ENCODE measurements around the gene ARMH3.

The ARMH3 gene

DNA sequence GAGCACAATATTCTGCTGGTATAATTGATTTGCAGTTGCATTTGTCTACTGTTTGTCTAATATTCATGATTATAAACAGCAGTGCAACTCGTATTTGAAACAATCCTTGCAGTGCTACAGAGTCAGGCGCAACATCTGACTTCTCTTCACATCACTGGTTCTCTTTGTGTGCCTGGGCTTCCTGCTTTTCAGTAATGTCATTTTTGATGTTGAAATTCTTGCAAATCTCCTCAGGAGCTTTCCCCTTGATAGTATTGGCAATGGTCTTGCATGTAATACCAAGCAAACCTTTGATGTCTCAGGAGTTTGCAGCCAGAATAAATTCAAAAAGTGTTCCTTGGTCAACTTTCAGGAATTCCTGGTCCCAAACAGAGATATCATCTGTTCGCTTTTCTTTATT lies 29.4 kb upstream of the ARMH3 start:
- TF ChIP-seq, protein P1, sequence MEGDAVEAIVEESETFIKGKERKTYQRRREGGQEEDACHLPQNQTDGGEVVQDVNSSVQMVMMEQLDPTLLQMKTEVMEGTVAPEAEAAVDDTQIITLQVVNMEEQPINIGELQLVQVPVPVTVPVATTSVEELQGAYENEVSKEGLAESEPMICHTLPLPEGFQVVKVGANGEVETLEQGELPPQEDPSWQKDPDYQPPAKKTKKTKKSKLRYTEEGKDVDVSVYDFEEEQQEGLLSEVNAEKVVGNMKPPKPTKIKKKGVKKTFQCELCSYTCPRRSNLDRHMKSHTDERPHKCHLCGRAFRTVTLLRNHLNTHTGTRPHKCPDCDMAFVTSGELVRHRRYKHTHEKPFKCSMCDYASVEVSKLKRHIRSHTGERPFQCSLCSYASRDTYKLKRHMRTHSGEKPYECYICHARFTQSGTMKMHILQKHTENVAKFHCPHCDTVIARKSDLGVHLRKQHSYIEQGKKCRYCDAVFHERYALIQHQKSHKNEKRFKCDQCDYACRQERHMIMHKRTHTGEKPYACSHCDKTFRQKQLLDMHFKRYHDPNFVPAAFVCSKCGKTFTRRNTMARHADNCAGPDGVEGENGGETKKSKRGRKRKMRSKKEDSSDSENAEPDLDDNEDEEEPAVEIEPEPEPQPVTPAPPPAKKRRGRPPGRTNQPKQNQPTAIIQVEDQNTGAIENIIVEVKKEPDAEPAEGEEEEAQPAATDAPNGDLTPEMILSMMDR (IDR thresholded peaks at IDR 0.05; ENCODE audit: low read depth, low read length, missing control alignments): no peak
- H3K4me3 ChIP-seq (ENCODE audit: low read depth, low read length): no peak overlapping the region
- no peak for DNase-seq (ENCODE audit: low read depth)

DNA sequence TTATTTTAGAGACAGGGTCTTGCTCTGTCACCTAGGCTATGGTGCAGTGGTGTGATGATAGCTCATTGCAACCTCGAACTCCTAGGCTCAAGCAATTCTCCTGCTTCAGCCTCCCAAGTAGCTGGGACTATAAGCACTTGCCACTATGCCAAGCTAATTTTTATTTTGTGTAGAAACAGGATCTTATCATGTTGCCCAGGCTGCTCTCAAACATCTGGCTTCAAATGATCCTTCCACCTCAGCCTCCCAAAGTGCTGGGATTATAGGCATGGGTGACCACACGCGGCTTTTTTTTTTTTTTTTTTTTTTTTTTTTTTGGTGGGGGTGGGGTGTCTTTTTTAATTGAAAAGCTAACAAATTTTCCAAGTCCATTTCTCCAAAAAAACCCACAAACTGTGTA lies 27.6 kb upstream of the ARMH3 start:
- TF ChIP-seq, protein P1 (IDR thresholded peaks at IDR 0.05; ENCODE audit: low read depth, low read length, missing control alignments): no peak
- no peak for DNase-seq (ENCODE audit: low read depth)

DNA sequence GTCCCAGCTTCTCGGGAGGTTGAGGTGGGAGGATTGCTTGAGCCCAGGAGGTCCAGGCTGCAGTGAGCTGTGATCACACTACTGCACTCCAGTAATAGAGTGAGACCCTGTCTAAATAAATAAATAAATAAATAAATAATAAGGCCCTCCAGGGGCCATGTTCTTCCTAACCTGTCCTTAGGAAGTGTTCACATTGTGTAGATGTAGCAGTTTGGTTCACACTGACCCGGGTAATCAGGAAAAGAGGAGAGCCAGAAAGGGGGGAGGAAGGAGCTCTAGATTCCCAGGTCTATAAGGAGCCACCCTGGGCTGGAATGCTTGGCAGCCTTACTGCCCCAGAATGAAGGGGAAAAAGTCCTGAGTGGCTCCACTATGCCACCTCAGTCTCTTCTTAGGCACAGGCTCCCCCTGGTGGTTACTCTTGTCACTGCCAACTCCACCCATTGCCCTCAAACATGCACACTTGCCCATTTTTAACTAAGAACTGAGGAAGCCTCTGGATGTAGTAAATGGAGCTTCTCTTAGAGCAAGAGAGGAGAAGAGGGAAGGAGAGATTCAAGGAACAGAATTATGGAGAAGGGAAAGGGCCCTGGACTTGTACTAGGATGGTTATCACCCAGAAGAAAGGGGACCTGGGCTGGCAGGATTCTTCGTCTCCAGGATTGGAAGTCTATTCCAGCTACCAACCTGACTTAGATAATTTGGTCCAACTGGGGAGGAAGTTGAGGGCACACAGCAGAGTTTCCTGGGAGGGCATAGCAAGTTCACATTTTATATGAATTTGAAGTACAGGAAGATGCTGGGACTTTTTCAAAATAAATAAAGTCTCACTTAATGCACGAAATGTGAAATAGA lies 16.9 kb upstream of the ARMH3 start:
- TF ChIP-seq, protein P1 (IDR thresholded peaks at IDR 0.05; ENCODE audit: low read depth, low read length, missing control alignments): peak; percentile 97
- DNase-seq (ENCODE audit: low read depth): no peak
- no peak overlapping the region for H3K4me3 ChIP-seq (ENCODE audit: low read depth, low read length)

More for the DNA sequence above, 27.6 kb upstream of the ARMH3 start:
- H3K4me3 ChIP-seq (ENCODE audit: low read depth, low read length): no peak overlapping the region

DNA sequence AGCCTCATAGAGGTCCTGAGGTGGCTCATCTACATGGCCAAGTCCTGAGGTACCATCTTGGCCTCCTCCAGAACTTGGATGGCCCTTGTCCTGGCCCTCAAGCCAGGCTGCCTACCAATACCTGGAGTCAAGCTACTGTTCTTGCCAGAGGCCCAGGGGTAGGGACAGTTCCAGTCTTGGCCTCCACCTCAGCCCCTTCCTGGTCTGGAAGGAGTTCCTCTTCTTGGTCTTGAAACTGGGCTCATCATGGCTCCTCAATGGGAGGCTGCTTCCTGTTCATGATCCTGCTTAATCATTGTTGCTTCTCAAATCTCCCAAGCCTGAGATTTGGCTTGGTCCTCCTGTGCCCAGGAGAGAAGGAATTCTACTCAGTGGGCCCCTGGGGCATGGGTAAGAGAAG lies 13.1 kb upstream of the ARMH3 start:
- H3K4me3 ChIP-seq (ENCODE audit: low read depth, low read length): no peak overlapping the region
- TF ChIP-seq, protein P1 (IDR thresholded peaks at IDR 0.05; ENCODE audit: low read depth, low read length, missing control alignments): no peak
- DNase-seq (ENCODE audit: low read depth): no peak

DNA sequence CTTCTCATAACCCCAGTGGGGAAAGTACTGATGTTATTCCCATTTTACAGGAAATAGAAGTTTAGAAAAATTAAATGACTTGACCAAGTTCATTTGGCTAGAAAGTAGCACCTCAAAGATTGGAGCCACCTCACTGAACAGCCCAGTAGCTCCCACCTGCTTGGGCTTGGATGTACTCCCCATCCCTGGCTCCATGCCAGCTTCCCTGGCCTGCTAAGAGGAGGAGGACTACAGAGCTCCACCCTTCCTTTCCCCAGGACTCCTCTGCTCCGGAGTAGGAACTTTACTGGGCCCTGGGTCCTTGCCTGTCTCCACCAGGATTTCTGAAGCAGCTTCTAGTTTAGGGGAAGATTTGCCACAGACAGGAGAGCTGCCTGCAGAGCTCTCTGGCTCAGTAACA lies 12.2 kb upstream of the ARMH3 start:
- no peak overlapping the region for H3K4me3 ChIP-seq (ENCODE audit: low read depth, low read length)
- TF ChIP-seq, protein P1 (IDR thresholded peaks at IDR 0.05; ENCODE audit: low read depth, low read length, missing control alignments): no peak
- no peak for DNase-seq (ENCODE audit: low read depth)

DNA sequence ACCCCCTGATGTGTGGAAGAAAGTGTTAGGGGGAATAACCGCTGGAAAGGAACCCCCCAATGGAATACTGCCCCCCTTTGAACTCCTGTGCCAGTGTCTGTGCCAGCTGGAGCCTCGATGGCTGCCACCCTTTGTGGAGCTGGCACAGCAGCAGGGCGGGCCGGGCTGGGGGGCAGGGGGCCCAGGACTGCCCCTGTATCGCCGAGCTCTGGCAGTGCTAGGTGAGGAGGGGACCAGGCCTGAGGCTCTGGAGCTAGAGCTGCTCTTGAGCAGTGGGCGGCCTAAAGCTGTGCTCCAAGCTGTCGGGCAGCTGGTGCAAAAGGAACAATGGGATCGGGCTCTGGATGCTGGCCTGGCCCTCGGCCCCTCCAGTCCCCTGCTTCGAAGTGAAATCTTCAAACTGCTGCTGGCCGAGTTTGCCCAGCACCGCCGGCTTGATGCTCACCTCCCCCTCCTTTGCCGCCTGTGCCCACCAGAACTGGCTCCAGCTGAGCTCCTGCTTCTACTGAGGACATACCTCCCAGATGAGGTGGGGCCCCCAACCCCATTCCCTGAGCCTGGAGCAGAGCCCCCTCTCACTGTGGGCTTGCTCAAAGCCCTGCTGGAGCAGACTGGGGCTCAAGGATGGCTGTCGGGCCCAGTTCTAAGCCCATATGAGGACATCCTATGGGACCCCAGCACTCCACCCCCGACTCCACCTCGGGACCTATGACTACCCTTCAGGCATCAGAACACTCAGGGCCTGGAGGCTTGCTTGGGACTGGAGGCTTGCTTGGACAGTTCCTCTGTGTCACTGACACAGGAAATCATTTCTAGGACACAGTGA lies 11.3 kb upstream of the ARMH3 start:
- H3K4me3 ChIP-seq (ENCODE audit: low read depth, low read length): no peak overlapping the region
- TF ChIP-seq, protein P1 (IDR thresholded peaks at IDR 0.05; ENCODE audit: low read depth, low read length, missing control alignments): no peak
- DNase-seq (ENCODE audit: low read depth): no peak
